ENCODE data around the gene FANCC.

DNA sequence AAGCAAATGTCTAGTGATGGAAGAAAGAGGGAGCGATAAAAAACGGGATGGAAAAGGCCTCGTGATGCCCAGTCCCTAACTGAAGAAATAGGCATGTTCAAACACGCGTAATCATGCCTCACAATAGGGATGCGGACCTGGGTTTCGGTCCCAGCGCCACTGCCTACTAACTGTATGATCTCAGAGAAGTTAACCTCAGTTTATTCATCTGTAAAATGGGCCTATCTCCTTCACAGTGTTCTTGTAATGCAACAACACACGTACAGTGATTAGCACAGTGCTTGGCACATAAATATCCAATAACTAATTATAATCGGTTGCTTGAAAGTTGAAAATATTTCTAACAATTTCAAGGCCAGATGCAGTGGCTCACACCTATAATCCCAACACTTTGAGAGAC lies 181.8 kb downstream of the FANCC start:
- TF ChIP-seq, protein P1, sequence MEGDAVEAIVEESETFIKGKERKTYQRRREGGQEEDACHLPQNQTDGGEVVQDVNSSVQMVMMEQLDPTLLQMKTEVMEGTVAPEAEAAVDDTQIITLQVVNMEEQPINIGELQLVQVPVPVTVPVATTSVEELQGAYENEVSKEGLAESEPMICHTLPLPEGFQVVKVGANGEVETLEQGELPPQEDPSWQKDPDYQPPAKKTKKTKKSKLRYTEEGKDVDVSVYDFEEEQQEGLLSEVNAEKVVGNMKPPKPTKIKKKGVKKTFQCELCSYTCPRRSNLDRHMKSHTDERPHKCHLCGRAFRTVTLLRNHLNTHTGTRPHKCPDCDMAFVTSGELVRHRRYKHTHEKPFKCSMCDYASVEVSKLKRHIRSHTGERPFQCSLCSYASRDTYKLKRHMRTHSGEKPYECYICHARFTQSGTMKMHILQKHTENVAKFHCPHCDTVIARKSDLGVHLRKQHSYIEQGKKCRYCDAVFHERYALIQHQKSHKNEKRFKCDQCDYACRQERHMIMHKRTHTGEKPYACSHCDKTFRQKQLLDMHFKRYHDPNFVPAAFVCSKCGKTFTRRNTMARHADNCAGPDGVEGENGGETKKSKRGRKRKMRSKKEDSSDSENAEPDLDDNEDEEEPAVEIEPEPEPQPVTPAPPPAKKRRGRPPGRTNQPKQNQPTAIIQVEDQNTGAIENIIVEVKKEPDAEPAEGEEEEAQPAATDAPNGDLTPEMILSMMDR (IDR thresholded peaks at IDR 0.05), result no peak
- TF ChIP-seq POLR2A (IDR thresholded peaks at IDR 0.05), result no peak

Measured in body of pancreas (tissue), 4 donors.